Femur (tissue), 1 donor: Measurements from ENCODE around the gene KCNA10.

ENCODE experiments used
- DNase-seq: peaks from one replicate; pipeline ENCODE4 v3.0.0-alpha.2; 2017

KCNA10 gene

GRCh38 chr1:110494522-110495406, 24.2 kb downstream of the KCNA10 start:
- no peak for DNase-seq

- no peak for DNase-seq
Measured at GRCh38 chr1:110494036-110494435, 24.9 kb downstream of the KCNA10 start.

GRCh38 chr1:110493059-110493699, 25.8 kb downstream of the KCNA10 start:
- no peak for DNase-seq

GRCh38 chr1:110492573-110492972, 26.4 kb downstream of the KCNA10 start:
- DNase-seq: no peak

GRCh38 chr1:110490791-110491451, 28.1 kb downstream of the KCNA10 start:
- no peak for DNase-seq

- no peak for DNase-seq
Measured at GRCh38 chr1:110489973-110490542, 28.9 kb downstream of the KCNA10 start.

GRCh38 chr1:110489406-110489805, 29.6 kb downstream of the KCNA10 start:
- DNase-seq: no peak

- DNase-seq: no peak
Measured at GRCh38 chr1:110488867-110489266, 30.1 kb downstream of the KCNA10 start.

GRCh38 chr1:110488161-110488560, 30.8 kb downstream of the KCNA10 start:
- no peak for DNase-seq

- DNase-seq: no peak
Measured at GRCh38 chr1:110487726-110488125, 31.2 kb downstream of the KCNA10 start.

- DNase-seq: no peak
Measured at GRCh38 chr1:110485725-110486124, 33.2 kb downstream of the KCNA10 start.

- no peak for DNase-seq
Measured at GRCh38 chr1:110484801-110485200, 34.2 kb downstream of the KCNA10 start.

GRCh38 chr1:110483308-110483685, 35.7 kb downstream of the KCNA10 start:
- DNase-seq: no peak

- DNase-seq: no peak
Measured at GRCh38 chr1:110482662-110483307, 36.2 kb downstream of the KCNA10 start.

- DNase-seq: no peak
Measured at GRCh38 chr1:110481968-110482623, 36.9 kb downstream of the KCNA10 start.

- DNase-seq: no peak
Measured at GRCh38 chr1:110480356-110481096, 38.4 kb downstream of the KCNA10 start.

GRCh38 chr1:110478886-110479285, 40.1 kb downstream of the KCNA10 start:
- DNase-seq: no peak

GRCh38 chr1:110477967-110478640, 40.9 kb downstream of the KCNA10 start:
- no peak for DNase-seq

- no peak for DNase-seq
Measured at GRCh38 chr1:110477445-110477957, 41.5 kb downstream of the KCNA10 start.

GRCh38 chr1:110477041-110477440, 41.9 kb downstream of the KCNA10 start:
- DNase-seq: no peak
